ENCODE measurements around the gene DSG3.

DNA sequence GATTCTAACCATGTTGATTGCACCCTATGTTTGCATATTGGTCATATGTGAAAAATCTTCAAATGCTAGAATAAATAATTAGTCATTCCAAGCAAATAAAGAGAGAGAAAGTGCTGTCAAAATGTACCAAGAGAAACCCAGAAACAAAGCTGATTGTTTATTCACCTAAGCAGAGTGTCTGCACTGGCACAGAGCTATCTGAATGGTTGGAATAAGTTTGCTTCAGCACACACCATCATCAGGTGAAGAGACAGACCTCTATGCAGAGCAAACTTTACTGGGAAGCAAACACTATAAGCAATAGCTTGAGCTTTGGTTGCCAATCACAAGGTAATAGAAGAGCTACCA is 45.5 kb upstream of the DSG3 start:
- TF ChIP-seq CTCF (IDR thresholded peaks at IDR 0.05; ENCODE audit: low read length), result no peak
- TF ChIP-seq EZH2 (IDR thresholded peaks at IDR 0.05; ENCODE audit: borderline replicate concordance, low read length), result no peak

All from OCI-LY1 (cell line).